ENCODE measurements around the gene ZNF296. TPM values are rescaled to one million over a fixed set of nuclear protein-coding genes. Genes with fewer than 3 reads are reported as not detected.

Gene ZNF296
- total and polyA plus RNA-seq, 12 donors = 0.15 to 0.95 (median 0.22) TPM; not detected in 5

GRCh38 chr19:45097450-45097775 is 21.1 kb upstream of the ZNF296 start:
- TF ChIP-seq CTCF (IDR thresholded peaks at IDR 0.05) = no peak
- intact Hi-C loops (cut with DNase I) = loop anchor here in 1 of 10 donors (10.0 kb wide), 1 partner anchor 87 kb away; no protein-coding TSS in a partner anchor
- peak overlapping the region in 5 of 10 donors; percentile 57 to 75 (median 60) for H3K27ac ChIP-seq
- H3K4me3 ChIP-seq = no peak overlapping the region
- no peaks in the 10 kb centered on the region for H3K9me3 ChIP-seq
- peaks cover 0 to 8% (median 0%) of the 10 kb centered on the region in 9 donors for H3K36me3 ChIP-seq
- peaks cover 19 to 89% (median 69%) of the 10 kb centered on the region in 9 donors for H3K4me1 ChIP-seq
- WGBS, 2 donors = 82 to 83% methylated on average over 7 of the region's 7 CpGs
- ATAC-seq = no peak
- H3K27me3 ChIP-seq = no peaks in the 10 kb centered on the region
- no peak for DNase-seq

GRCh38 chr19:45096700-45097099 is 20.4 kb upstream of the ZNF296 start:
- no peak for DNase-seq
- Histone ChIP-seq H3K27ac (peak overlapping the region in 1 of 10 donors; percentile 75), H3K4me1 (peaks cover 19 to 89% (median 69%) of the 10 kb centered on the region in 9 donors), H3K4me3 (no peak overlapping the region), H3K27me3 (no peaks in the 10 kb centered on the region), H3K9me3 (no peaks in the 10 kb centered on the region), H3K36me3 (peaks cover 0 to 8% (median 0%) of the 10 kb centered on the region in 9 donors)
- intact Hi-C loops (cut with DNase I) = loop anchor here in 1 of 10 donors (10.0 kb wide), 1 partner anchor 88 kb away; no protein-coding TSS in a partner anchor
- 82 to 87% methylated on average over 7 of the region's 7 CpGs for WGBS, 2 donors
- TF ChIP-seq CTCF (IDR thresholded peaks at IDR 0.05) = no peak
- no peak for ATAC-seq

- WGBS, 2 donors = 90 to 92% methylated on average over 14 of the region's 14 CpGs
- Histone ChIP-seq H3K4me3 (no peak overlapping the region), H3K36me3 (peaks cover 0 to 8% (median 0%) of the 10 kb centered on the region in 9 donors), H3K4me1 (peaks cover 23 to 86% (median 72%) of the 10 kb centered on the region in 9 donors), H3K27me3 (no peaks in the 10 kb centered on the region), H3K9me3 (no peaks in the 10 kb centered on the region), H3K27ac (no peak overlapping the region)
- no peak for TF ChIP-seq CTCF (IDR thresholded peaks at IDR 0.05)
- intact Hi-C loops (cut with DNase I) = loop anchor here in 1 of 10 donors (10.0 kb wide), 1 partner anchor 89 kb away; no protein-coding TSS in a partner anchor
- DNase-seq (no peak), ATAC-seq (no peak)
These were observed 19.5 kb upstream of the ZNF296 start for GRCh38 chr19:45095496-45096413.

GRCh38 chr19:45094707-45095106 is 18.4 kb upstream of the ZNF296 start:
- H3K9me3 ChIP-seq = no peaks in the 10 kb centered on the region
- DNase-seq (no peak), ATAC-seq (no peak)
- intact Hi-C loops (cut with DNase I) = loop anchor here in 3 of 10 donors (5.0 to 10.0 kb wide), 2 partner anchors 83 to 90 kb away; partner anchors contain the start of genes BLOC1S3 (in 2 of the 3) and TRAPPC6A (in 2 of the 3)
- peaks cover 0 to 10% (median 3%) of the 10 kb centered on the region in 9 donors for H3K36me3 ChIP-seq
- no peak for TF ChIP-seq CTCF (IDR thresholded peaks at IDR 0.05)
- 82 to 85% methylated on average over 5 of the region's 5 CpGs for WGBS, 2 donors
- peaks cover 23 to 82% (median 69%) of the 10 kb centered on the region in 9 donors for H3K4me1 ChIP-seq
- no peak overlapping the region for H3K27ac ChIP-seq
- H3K4me3 ChIP-seq = peak overlapping the region in 4 of 10 donors; percentile 4 to 96 (median 92)
- no peaks in the 10 kb centered on the region for H3K27me3 ChIP-seq

Measured in heart right ventricle (tissue), 16 donors.